ENCODE results near the gene AGMO. TPM values are rescaled to one million over a fixed set of nuclear protein-coding genes. Genes with fewer than 3 reads are reported as not detected.

Gene AGMO
- total RNA-seq, 1 experiment from 2014 or later = not detected

- no peaks in the 10 kb centered on the region for H3K36me3 ChIP-seq (ENCODE audit: control insufficient read depth in 1 of 2, insufficient read depth in 2 of 2, low read length in 2 of 2)
- no peaks in the 10 kb centered on the region for H3K79me2 ChIP-seq (ENCODE audit: insufficient read depth, low read length)
- RAD21 ChIA-PET (ENCODE audit: low non-redundant PET in 1 of 2, low total read pairs in 2 of 2, uncharacterized antibody in 2 of 2, unreplicated experiment in 2 of 2) = no interaction called here
- H3K9me3 ChIP-seq (ENCODE audit: control insufficient read depth in 1 of 2, insufficient read depth in 1 of 2, low read depth in 1 of 2, low read length in 2 of 2) = no peaks in the 10 kb centered on the region
- H3K27ac ChIP-seq (ENCODE audit: low read depth, low read length) = no peak overlapping the region
- no peak overlapping the region for H3K4me3 ChIP-seq (replicated peaks in 1 of 2; ENCODE audit: low read depth in 1 of 2, low read length in 2 of 2)
- H3K4me2 ChIP-seq (ENCODE audit: low read length) = no peak overlapping the region
- ATAC-seq = no peak
- no peak for DNase-seq (ENCODE audit: low read depth, low spot score)
- no TSS peak for BruUV-seq (replicated peaks)
- H3K9ac ChIP-seq (ENCODE audit: low read length) = no peak overlapping the region
- TF ChIP-seq EZH2phosphoT487 (IDR thresholded peaks at IDR 0.05; ENCODE audit: borderline replicate concordance) (no peak), CTCF (IDR thresholded peaks at IDR 0.05 in 2 of 3, conservative IDR thresholded peaks at IDR 0.05 in 1 of 3; ENCODE audit: borderline replicate concordance in 1 of 3, insufficient read depth in 1 of 3, low read depth in 2 of 3, low read length in 2 of 3) (no peak), JUND (IDR thresholded peaks at IDR 0.05) (no peak), RAD21 (IDR thresholded peaks at IDR 0.05; ENCODE audit: low read depth) (no peak)
- CTCF ChIA-PET = no interaction called here
- no peaks in the 10 kb centered on the region for H3K4me1 ChIP-seq (ENCODE audit: control insufficient read depth in 1 of 2, insufficient read depth in 2 of 2, low read length in 2 of 2)
- intact Hi-C loops (cut with micrococcal nuclease) = no loop called here
- POLR2A ChIA-PET = no interaction called here
- no peaks in the 10 kb centered on the region for H4K20me1 ChIP-seq (ENCODE audit: insufficient read depth)
- no peaks in the 10 kb centered on the region for H3K27me3 ChIP-seq (ENCODE audit: insufficient read depth, low read length)
- H2AFZ ChIP-seq (ENCODE audit: low read depth, low read length, poor library complexity, severe bottlenecking) = no peak overlapping the region
- no peaks in the 10 kb centered on the region for H3K9me2 ChIP-seq (ENCODE audit: insufficient read depth)
Observed at GRCh38 chr7:15560968-15561367, 847 bp downstream of the AGMO start.

- Histone ChIP-seq H3K9ac (ENCODE audit: low read length) (no peak overlapping the region), H4K20me1 (ENCODE audit: insufficient read depth) (no peaks in the 10 kb centered on the region), H3K4me1 (ENCODE audit: control insufficient read depth in 1 of 2, insufficient read depth in 2 of 2, low read length in 2 of 2) (no peaks in the 10 kb centered on the region), H3K36me3 (ENCODE audit: control insufficient read depth in 1 of 2, insufficient read depth in 2 of 2, low read length in 2 of 2) (no peaks in the 10 kb centered on the region), H3K9me2 (ENCODE audit: insufficient read depth) (no peaks in the 10 kb centered on the region), H3K79me2 (ENCODE audit: insufficient read depth, low read length) (no peaks in the 10 kb centered on the region), H3K27me3 (ENCODE audit: insufficient read depth, low read length) (no peaks in the 10 kb centered on the region), H3K27ac (ENCODE audit: low read depth, low read length) (no peak overlapping the region), H2AFZ (ENCODE audit: low read depth, low read length, poor library complexity, severe bottlenecking) (no peak overlapping the region), H3K4me2 (ENCODE audit: low read length) (no peak overlapping the region), H3K9me3 (ENCODE audit: control insufficient read depth in 1 of 2, insufficient read depth in 1 of 2, low read depth in 1 of 2, low read length in 2 of 2) (no peaks in the 10 kb centered on the region), H3K4me3 (replicated peaks in 1 of 2; ENCODE audit: low read depth in 1 of 2, low read length in 2 of 2) (no peak overlapping the region)
- DNase-seq (ENCODE audit: low read depth, low spot score) (no peak), ATAC-seq (no peak)
- intact Hi-C loops (cut with micrococcal nuclease) = loop anchor here (2.0 kb wide), 1 partner anchor 47 kb away; no protein-coding TSS in a partner anchor
- no TSS peak for BruUV-seq (replicated peaks)
- RAD21 ChIA-PET (ENCODE audit: low non-redundant PET in 1 of 2, low total read pairs in 2 of 2, uncharacterized antibody in 2 of 2, unreplicated experiment in 2 of 2) = no interaction called here
- POLR2A ChIA-PET = no interaction called here
- CTCF ChIA-PET = no interaction called here
- TF ChIP-seq SP1 (IDR thresholded peaks at IDR 0.05; ENCODE audit: low read depth) (no peak), CBX3 (IDR thresholded peaks at IDR 0.05; ENCODE audit: low read depth) (no peak), JUND (IDR thresholded peaks at IDR 0.05) (no peak), POLR2AphosphoS5 (IDR thresholded peaks at IDR 0.05; ENCODE audit: low read depth, low read length) (no peak), ZNF274 (IDR thresholded peaks at IDR 0.05; ENCODE audit: low read depth, low read length) (no peak), ELF1 (IDR thresholded peaks at IDR 0.05; ENCODE audit: borderline replicate concordance, low read depth) (no peak), CEBPB (IDR thresholded peaks at IDR 0.05; ENCODE audit: low read depth) (no peak), FOSL1 (IDR thresholded peaks at IDR 0.05; ENCODE audit: low read depth) (no peak), POLR2A (IDR thresholded peaks at IDR 0.05; ENCODE audit: borderline replicate concordance, extremely low read depth, insufficient read depth, insufficient read length) (no peak), MAX (IDR thresholded peaks at IDR 0.05) (no peak), YY1 (IDR thresholded peaks at IDR 0.05; ENCODE audit: extremely low read depth, insufficient replicate concordance, low read depth, low read length) (no peak), EZH2phosphoT487 (IDR thresholded peaks at IDR 0.05; ENCODE audit: borderline replicate concordance) (no peak), TCF7L2 (IDR thresholded peaks at IDR 0.05; ENCODE audit: borderline replicate concordance, extremely low read depth, insufficient read depth, insufficient read length) (no peak), REST (IDR thresholded peaks at IDR 0.05; ENCODE audit: low read depth) (no peak), ZFX (IDR thresholded peaks at IDR 0.05) (no peak)
Observed at GRCh38 chr7:15559416-15559928, 2.3 kb downstream of the AGMO start.
